K562 (cell line): ENCODE data around the gene NUP85. TPM values are rescaled to one million over a fixed set of nuclear protein-coding genes. Genes with fewer than 3 reads are reported as not detected.

ENCODE experiments used
- ATAC-seq: fragments of 200-7000 bp; cut with Tn5 transposase; 3 replicates; pipeline ENCODE4 v1.9.1; 2020; ENCODE audit warnings: moderate library complexity
- BruUV-seq: library from RNA; stranded (reverse); fragments of 400-500 nt; replicated peaks from 2 replicates; lab custom pipeline; 2021; lab: Mats Ljungman, UMichigan
- CTCF ChIA-PET: fragments of 300-600 bp; formaldehyde crosslinking; extraction: SDS; loops from one replicate; lab custom pipeline; 2021; ENCODE audit warnings: low intra/inter-chr PET ratio; lab: Yijun Ruan, JAX
- POLR2A ChIA-PET: fragments of 300-600, 350-650 bp; sonication (Branson Sonifier 250); formaldehyde crosslinking; extraction: SDS; loops from one replicate; lab custom pipeline; 2021; ENCODE audit warnings: antibody characterized with exemption, inconsistent platforms; lab: Yijun Ruan, JAX
- DNase-seq, 4 experiments: peaks; one replicate each; pipeline versions ENCODE4 v3.0.0 to v3.0.0-alpha.2; 2011 to 2018; ENCODE audit warnings: low spot score in 3 of 4, mixed read lengths in 3 of 4; ENCODE audit errors: extremely low read depth in 1 of 4
- FAIRE-seq: peaks from 2 replicates; lab custom pipeline; 2011; peaks lifted over from hg19 to GRCh38; lab: Jason Lieb, UNC
- H2AFZ ChIP-seq: 2 replicates; pipeline ENCODE4 v1.6.0; 2011; ENCODE audit warnings: low read depth, low read length, control low read depth, inconsistent platforms
- H3K27ac ChIP-seq: fragments of 200-600 bp; 3 replicates; pipeline ENCODE4 v1.8.0; 2011; ENCODE audit warnings: low read depth, mild to moderate bottlenecking, control low read depth, inconsistent platforms, low read length, moderate library complexity, mixed read lengths; ENCODE audit errors: extremely low read depth
- H3K27me3 ChIP-seq, 2 experiments: fragments of 300-600 bp in 1 of 2; 2 replicates in 1 of 2; 3 replicates in 1 of 2; pipeline versions ENCODE4 v1.6.0 to v1.8.0; 2011; ENCODE audit warnings: inconsistent platforms in 2 of 2, low read length in 2 of 2, mild to moderate bottlenecking in 1 of 2, mixed read lengths in 1 of 2, moderate library complexity in 1 of 2; ENCODE audit not compliant: control insufficient read depth in 2 of 2, insufficient read depth in 2 of 2
- H3K36me3 ChIP-seq: fragments of 300-600 bp; 3 replicates; pipeline ENCODE4 v1.8.0; 2011; ENCODE audit warnings: mild to moderate bottlenecking, low read length, inconsistent platforms; ENCODE audit not compliant: control insufficient read depth, insufficient read depth
- H3K4me1 ChIP-seq, 2 experiments: fragments of 200-600 bp in 1 of 2; replicated peaks in 1 of 2; 2 replicates in 1 of 2; 3 replicates in 1 of 2; pipeline versions ENCODE4 v1.5.1 to v1.8.0; 2011; ENCODE audit warnings: inconsistent platforms in 2 of 2, low read length in 2 of 2, mild to moderate bottlenecking in 1 of 2, mixed read lengths in 1 of 2, moderate library complexity in 1 of 2; ENCODE audit not compliant: control insufficient read depth in 2 of 2, insufficient read depth in 2 of 2
- H3K4me2 ChIP-seq: 2 replicates; pipeline ENCODE4 v1.6.1; 2011; ENCODE audit warnings: low read length, control low read depth, inconsistent platforms, mixed read lengths; ENCODE audit not compliant: insufficient read depth
- H3K4me3 ChIP-seq: fragments of 200-600 bp; sonication (generic), shearing (Covaris generic); 2 replicates; pipeline ENCODE4 v1.5.1; 2016; ENCODE audit warnings: control low read depth, inconsistent platforms
- H3K79me2 ChIP-seq: fragments of 200-600 bp; 3 replicates; pipeline ENCODE4 v1.8.0; 2011; ENCODE audit warnings: low read length, inconsistent platforms; ENCODE audit not compliant: control insufficient read depth, insufficient read depth
- H3K9ac ChIP-seq, 2 experiments: 2 replicates each; pipeline versions ENCODE4 v1.6.0 to v1.6.1; 2011; ENCODE audit warnings: low read depth in 2 of 2, low read length in 2 of 2, control low read depth in 1 of 2, inconsistent platforms in 1 of 2, mild to moderate bottlenecking in 1 of 2, mixed read lengths in 1 of 2; ENCODE audit not compliant: insufficient read depth in 1 of 2
- H3K9me1 ChIP-seq: one replicate; pipeline ENCODE4 v1.6.0; 2011; ENCODE audit warnings: inconsistent platforms, mild to moderate bottlenecking, low read length, moderate library complexity; ENCODE audit not compliant: control insufficient read depth, insufficient read depth
- H3K9me3 ChIP-seq: replicated peaks from 2 replicates; pipeline ENCODE4 v1.5.1; 2011; ENCODE audit warnings: low read depth, low read length, inconsistent platforms; ENCODE audit not compliant: control insufficient read depth, insufficient read depth
- H4K20me1 ChIP-seq: replicated peaks from 2 replicates; pipeline ENCODE4 v1.6.1; 2011; ENCODE audit warnings: low read length, inconsistent platforms, mixed read lengths; ENCODE audit not compliant: control insufficient read depth, insufficient read depth
- ARID1B ChIP-seq: fragments of 450-650 bp; IDR thresholded peaks from 2 replicates; pipeline ENCODE4 v1.6.1; 2016; ENCODE audit warnings: antibody characterized with exemption, mild to moderate bottlenecking, inconsistent platforms
- CHD2 ChIP-seq: IDR thresholded peaks from 2 replicates; pipeline ENCODE4 v1.6.1; 2011; ENCODE audit warnings: low read depth, low read length
- HMGN3 ChIP-seq: IDR thresholded peaks from 2 replicates; pipeline ENCODE4 v1.6.1; 2011; ENCODE audit warnings: borderline replicate concordance, low read depth, mild to moderate bottlenecking, mixed read lengths, low read length; ENCODE audit not compliant: insufficient read length; ENCODE audit errors: extremely low read depth
- HNRNPUL1 ChIP-seq: fragments of 200-400 bp; formaldehyde crosslinking; IDR thresholded peaks from 2 replicates; pipeline ENCODE4 v1.6.1; 2017; ENCODE audit warnings: low read length
- OTX1 ChIP-seq: fragments of 450-650 bp; formaldehyde crosslinking; IDR thresholded peaks from 2 replicates; pipeline ENCODE4 v1.4.0; 2022; ENCODE audit warnings: mild to moderate bottlenecking
- TAL1 ChIP-seq: fragments of 450-650 bp; IDR thresholded peaks from 2 replicates; pipeline ENCODE4 v1.6.1; 2016; ENCODE audit warnings: mild to moderate bottlenecking
- ZMIZ1 ChIP-seq, 2 experiments: fragments of 150-350 bp in 1 of 2; IDR thresholded peaks; 2 replicates each; pipeline ENCODE4 v1.6.1; 2012 to 2016; ENCODE audit warnings: low read depth in 2 of 2, low read length in 2 of 2, mild to moderate bottlenecking in 1 of 2, moderate library complexity in 1 of 2
- ZNF217 ChIP-seq: sonication (generic); formaldehyde crosslinking; IDR thresholded peaks from 2 replicates; pipeline ENCODE4 v1.8.0; 2022; ENCODE audit warnings: mild to moderate bottlenecking, missing genetic modification reagents
- ZNF75A ChIP-seq: fragments of 450-650 bp; formaldehyde crosslinking; IDR thresholded peaks from 2 replicates; pipeline ENCODE4 v1.4.0; 2020; ENCODE audit warnings: mild to moderate bottlenecking
- WGBS: fragments of 100-300 bp; shearing (Covaris generic); methylation state at CpG from one replicate; pipeline ENCODE4 v1.1.6; 2016; ENCODE audit warnings: low coverage, mixed read lengths; ENCODE audit not compliant: insufficient coverage; ENCODE audit errors: missing lambda C conversion rate; 5-methylcytosine and 5-hydroxymethylcytosine counted together
- in situ Hi-C: fragments of 300-500 bp; cut with MboI; formaldehyde crosslinking; loops from 4 replicates; pipeline ENCODE4 v1.15.0; 2018; ENCODE audit warnings: inconsistent platforms, mixed read lengths
- intact Hi-C: fragments of 100-400 bp; cut with micrococcal nuclease; formaldehyde crosslinking; loops from 2 replicates; pipeline ENCODE4 v1.14.2; 2022
- polyA plus RNA-seq, 8 experiments: library from polyadenylated mRNA; depleted of rRNA in 4 of 8; stranded (reverse) in 5 of 8; unstranded in 3 of 8; fragments of >200 nt; fragmentation: Nextera tagmentation in 2 of 8; fragmentation: Illumina TruSeq in 1 of 8; extraction: Ambion mirVana in 2 of 8; extraction: Trizol in 1 of 8; gene quantifications; 2 replicates each; pipeline versions ENCODE4 v1.2.1 to v1.2.3, GENCODE V29; 2011 to 2014; ENCODE audit warnings: inconsistent platforms in 1 of 8, missing spikeins in 1 of 8
- total RNA-seq, 7 experiments: library from RNA; depleted of rRNA in 6 of 7; stranded (reverse); fragments of >200 nt in 6 of 7; fragmentation: Illumina TruSeq in 2 of 7; extraction: Trizol in 2 of 7; gene quantifications; 2 replicates each; pipeline versions ENCODE4 v1.2.1 to v1.2.3, GENCODE V29; 2011 to 2021; ENCODE audit warnings: low replicate concordance in 1 of 7
- TF ChIP-seq, protein P1 (sequence below): fragments of 450-650 bp; IDR thresholded peaks from 2 replicates; pipeline ENCODE4 v1.6.1; 2018; ENCODE audit warnings: mild to moderate bottlenecking, low read depth; ENCODE audit not compliant: partially characterized antibody

The NUP85 gene
- total and polyA plus RNA-seq, 9 of the 15 experiments (the other 6 are each of a cell fraction or from before 2014, with no cell fraction given) = 50.2 to 177 (median 110) TPM

DNA sequence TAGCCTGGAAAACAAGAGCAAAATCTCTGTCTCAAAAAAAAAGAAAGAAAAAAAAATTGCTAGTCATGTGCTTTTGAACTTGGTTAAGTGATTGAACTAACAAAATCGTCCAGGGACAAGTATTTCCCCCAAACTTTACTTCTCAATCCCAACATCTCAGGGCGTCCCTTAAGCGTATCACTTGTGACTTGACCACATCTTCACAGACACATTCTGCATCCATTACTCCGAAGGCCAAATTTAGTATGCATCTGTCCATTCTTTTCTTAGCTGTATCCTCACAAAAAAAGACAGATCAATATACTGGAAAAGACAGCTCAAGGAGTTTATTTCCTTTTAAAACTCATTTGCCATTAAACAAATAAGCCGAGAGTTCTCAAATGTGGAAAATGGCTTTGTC, 45.3 kb upstream of the NUP85 start:
- TF ChIP-seq ARID1B = no peak
- no peak for TF ChIP-seq TAL1
- no peak for TF ChIP-seq ZNF217 (CRISPR knock-in tag)
- no peak for TF ChIP-seq ZNF75A (CRISPR knock-in tag)
- TF ChIP-seq ZMIZ1 (IDR thresholded peaks at IDR 0.05; ENCODE audit: low read depth in 2 of 2, low read length in 2 of 2) = no peak
- TF ChIP-seq, protein P1, sequence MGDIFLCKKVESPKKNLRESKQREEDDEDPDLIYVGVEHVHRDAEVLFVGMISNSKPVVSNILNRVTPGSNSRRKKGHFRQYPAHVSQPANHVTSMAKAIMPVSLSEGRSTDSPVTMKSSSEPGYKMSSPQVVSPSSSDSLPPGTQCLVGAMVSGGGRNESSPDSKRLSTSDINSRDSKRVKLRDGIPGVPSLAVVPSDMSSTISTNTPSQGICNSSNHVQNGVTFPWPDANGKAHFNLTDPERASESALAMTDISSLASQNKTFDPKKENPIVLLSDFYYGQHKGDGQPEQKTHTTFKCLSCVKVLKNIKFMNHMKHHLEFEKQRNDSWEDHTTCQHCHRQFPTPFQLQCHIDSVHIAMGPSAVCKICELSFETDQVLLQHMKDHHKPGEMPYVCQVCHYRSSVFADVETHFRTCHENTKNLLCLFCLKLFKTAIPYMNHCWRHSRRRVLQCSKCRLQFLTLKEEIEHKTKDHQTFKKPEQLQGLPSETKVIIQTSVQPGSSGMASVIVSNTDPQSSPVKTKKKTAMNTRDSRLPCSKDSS = no peak
- no peak for TF ChIP-seq OTX1 (CRISPR knock-in tag)
- TF ChIP-seq HNRNPUL1 = no peak
- no peak for TF ChIP-seq CHD2
- TF ChIP-seq HMGN3 = no peak

More for the DNA sequence above, 45.3 kb upstream of the NUP85 start:
- Histone ChIP-seq H3K27me3 (no peaks in the 10 kb centered on the region), H3K4me3 (no peak overlapping the region), H3K9ac (no peak overlapping the region), H3K9me3 (no peaks in the 10 kb centered on the region), H3K27ac (no peak overlapping the region), H3K9me1 (no peaks in the 10 kb centered on the region), H3K36me3 (peaks cover 2% of the 10 kb centered on the region; the same call in 1 of the 3 replicates), H2AFZ (no peak overlapping the region), H3K79me2 (0 out of 3 replicates have a peak, but pooled peaks cover under 1% of the 10 kb centered on the region), H3K4me1 (peaks cover 0 to 4% of the 10 kb centered on the region in 2 experiments; a peak in 3 of 5 replicates), H3K4me2 (no peak overlapping the region), H4K20me1 (no peaks in the 10 kb centered on the region)
- ATAC-seq (no peak), DNase-seq (no peak), FAIRE-seq (no peak)
- WGBS = 65% methylated on average over 5 of the region's 5 CpGs
- ChIA-PET CTCF (no interaction called here), POLR2A (interaction anchor here (0.6 to 3.5 kb wide), 8 partner anchors 8 to 113 kb away, joined by 3 to 17 read pairs (median 4); partner anchors contain the start of genes GGA3, KCTD2 and MRPS7)
- in situ Hi-C loops (no loop called here), intact Hi-C loops (no loop called here)
- BruUV-seq = no TSS peak
